CD14-positive monocyte (primary cell): Measurements from ENCODE around the gene INTS15. TPM values are rescaled to one million over a fixed set of nuclear protein-coding genes. Genes with fewer than 3 reads are reported as not detected.

Source experiments
- DNase-seq, 3 donors: peaks; one replicate each; pipeline ENCODE4 v3.0.0-alpha.2; 2011 to 2022
- H2AFZ ChIP-seq: 2 replicates; pipeline ENCODE4 v1.6.0; 2012; ENCODE audit warnings: mild to moderate bottlenecking, low read depth, low read length, inconsistent platforms; ENCODE audit not compliant: insufficient read depth, poor library complexity, severe bottlenecking
- H3K27ac ChIP-seq, 2 donors: 1 replicate in 1 of 2; 2 replicates in 1 of 2; pipeline ENCODE4 v1.5.1; 2012 to 2013; ENCODE audit warnings: low read length in 2 of 2, control low read depth in 1 of 2, inconsistent platforms in 1 of 2, low read depth in 1 of 2, mild to moderate bottlenecking in 1 of 2
- H3K27me3 ChIP-seq, 2 donors: one replicate each; pipeline versions ENCODE4 v1.6.0 to v1.6.1; 2011 to 2013; ENCODE audit warnings: low read length in 2 of 2; ENCODE audit not compliant: control insufficient read depth in 2 of 2, insufficient read depth in 2 of 2
- H3K36me3 ChIP-seq, 2 donors: replicated peaks in 1 of 2; 1 replicate in 1 of 2; 2 replicates in 1 of 2; pipeline versions ENCODE4 v1.5.1 to v1.6.1; 2012 to 2013; ENCODE audit warnings: low read length in 2 of 2, control low read depth in 1 of 2, inconsistent platforms in 1 of 2, mild to moderate bottlenecking in 1 of 2; ENCODE audit not compliant: insufficient read depth in 2 of 2, control insufficient read depth in 1 of 2
- H3K4me1 ChIP-seq, 2 donors: 1 replicate in 1 of 2; 2 replicates in 1 of 2; pipeline versions ENCODE4 v1.5.1 to v1.6.1; 2012 to 2013; ENCODE audit warnings: low read length in 2 of 2, control low read depth in 1 of 2, inconsistent platforms in 1 of 2, mild to moderate bottlenecking in 1 of 2, moderate library complexity in 1 of 2; ENCODE audit not compliant: insufficient read depth in 2 of 2, control insufficient read depth in 1 of 2
- H3K4me2 ChIP-seq: replicated peaks from 2 replicates; pipeline ENCODE3; 2012; ENCODE audit warnings: low read length, moderate library complexity, mild to moderate bottlenecking; ENCODE audit not compliant: poor library complexity, severe bottlenecking; ENCODE audit errors: extremely low read depth
- H3K4me3 ChIP-seq, 3 experiments: fragments of 200-600 bp in 1 of 3; sonication (generic) in 1 of 3; replicated peaks in 1 of 3; 1 replicate in 2 of 3; 2 replicates in 1 of 3; pipeline ENCODE4 v1.5.1; 2011 to 2013; ENCODE audit warnings: low read length in 3 of 3, mild to moderate bottlenecking in 3 of 3, control low read depth in 2 of 3, low read depth in 2 of 3, inconsistent platforms in 1 of 3, moderate library complexity in 1 of 3
- H3K79me2 ChIP-seq: 2 replicates; pipeline ENCODE4 v1.6.0; 2012; ENCODE audit warnings: mild to moderate bottlenecking, control low read depth, inconsistent platforms, low read length, moderate library complexity; ENCODE audit not compliant: insufficient read depth
- H3K9ac ChIP-seq: 2 replicates; pipeline ENCODE4 v1.6.0; 2017; ENCODE audit warnings: low read length, mild to moderate bottlenecking; ENCODE audit not compliant: insufficient read depth, poor library complexity, severe bottlenecking
- H3K9me3 ChIP-seq, 2 donors: replicated peaks in 1 of 2; 1 replicate in 1 of 2; 2 replicates in 1 of 2; pipeline versions ENCODE4 v1.5.1 to v1.6.1; 2012 to 2013; ENCODE audit warnings: low read length in 2 of 2, control low read depth in 1 of 2; ENCODE audit not compliant: control insufficient read depth in 1 of 2, insufficient read depth in 1 of 2
- H4K20me1 ChIP-seq: 2 replicates; pipeline ENCODE4 v1.6.0; 2012; ENCODE audit warnings: mild to moderate bottlenecking, low read length, control low read depth, moderate library complexity; ENCODE audit not compliant: insufficient read depth
- H3K27ac Mint-ChIP-seq, 7 donors: one replicate each; pipeline ENCODE4 v1.8.0; 2020; ENCODE audit warnings: mild to moderate bottlenecking in 7 of 7, mixed read lengths in 7 of 7, moderate library complexity in 6 of 7, inconsistent platforms in 2 of 7
- H3K27me3 Mint-ChIP-seq, 3 donors: one replicate each; pipeline ENCODE4 v1.8.0; 2021 to 2022; ENCODE audit warnings: low read depth in 3 of 3, mild to moderate bottlenecking in 3 of 3, mixed read lengths in 3 of 3, moderate library complexity in 3 of 3, inconsistent platforms in 1 of 3
- H3K36me3 Mint-ChIP-seq, 2 donors: one replicate each; pipeline ENCODE4 v1.8.0; 2020; ENCODE audit warnings: mixed read lengths in 2 of 2, inconsistent platforms in 1 of 2, mild to moderate bottlenecking in 1 of 2
- H3K4me1 Mint-ChIP-seq: one replicate; pipeline ENCODE4 v1.8.0; 2020; ENCODE audit warnings: mild to moderate bottlenecking, mixed read lengths
- H3K4me3 Mint-ChIP-seq, 2 donors: one replicate each; pipeline ENCODE4 v1.8.0; 2020; ENCODE audit warnings: mild to moderate bottlenecking in 2 of 2, mixed read lengths in 2 of 2, moderate library complexity in 1 of 2
- H3K9me3 Mint-ChIP-seq, 7 donors: one replicate each; pipeline ENCODE4 v1.8.0; 2020 to 2022; ENCODE audit warnings: mixed read lengths in 7 of 7, mild to moderate bottlenecking in 6 of 7, moderate library complexity in 6 of 7, inconsistent platforms in 2 of 7
- CTCF ChIP-seq: fragments of 200-600 bp; IDR thresholded peaks from one replicate; pipeline ENCODE4 v1.8.0; 2022; ENCODE audit warnings: antibody characterized with exemption, mild to moderate bottlenecking
- WGBS: methylation state at CpG from one replicate; pipeline ENCODE4 v1.1.5; 2013; ENCODE audit warnings: missing lambda C conversion rate; ENCODE audit not compliant: insufficient coverage; 5-methylcytosine and 5-hydroxymethylcytosine counted together
- intact Hi-C, 2 donors: fragments of 100-400 bp; cut with micrococcal nuclease; formaldehyde crosslinking; loops; one replicate each; pipeline versions ENCODE4 v1.15.0 to v1.15.1; 2023
- polyA plus RNA-seq, 3 donors: library from polyadenylated mRNA; depleted of rRNA in 1 of 3; unstranded in 2 of 3; stranded (reverse) in 1 of 3; fragments of 300-500 nt in 2 of 3; fragments of >200 nt in 1 of 3; fragmentation: Illumina TruSeq in 2 of 3; gene quantifications; 1 replicate in 2 of 3; 2 replicates in 1 of 3; pipeline ENCODE4 v1.2.3, GENCODE V29; 2012 to 2021

INTS15 gene
- polyA plus RNA-seq, 3 donors, result 16.9 to 32.7 (median 17.2) TPM

- Histone ChIP-seq H3K27me3 (peaks cover 0 to under 1% of the 10 kb centered on the region in 2 donors), H3K9me3 (peaks cover 19 to 21% of the 10 kb centered on the region in 2 donors), H3K4me1 (no peaks in the 10 kb centered on the region), H4K20me1 (peaks cover 8% of the 10 kb centered on the region), H3K36me3 (peaks cover 23 to 35% of the 10 kb centered on the region in 2 donors), H3K27ac (no peak overlapping the region), H2AFZ (no peak overlapping the region), H3K4me3 (no peak overlapping the region), H3K79me2 (no peaks in the 10 kb centered on the region), H3K4me2 (no peak overlapping the region), H3K9ac (no peak overlapping the region)
- TF ChIP-seq CTCF, result no peak
- WGBS, result 100% methylated on average over 6 of the region's 9 CpGs
- intact Hi-C loops, result no loop called here
- Mint-ChIP-seq H3K9me3 (peaks cover 14 to 25% (median 22%) of the 10 kb centered on the region in 7 donors), H3K4me1 (peaks cover 3% of the 10 kb centered on the region), H3K36me3 (peaks cover 20 to 26% of the 10 kb centered on the region in 2 donors), H3K27ac (no peak overlapping the region), H3K4me3 (no peak overlapping the region), H3K27me3 (peaks cover 5 to 26% (median 11%) of the 10 kb centered on the region in 3 donors)
- no peak for DNase-seq
Observed at GRCh38 chr7:6656413-6656812, 66.6 kb downstream of the INTS15 start.

Other genes with a start within 250 kb of the INTS15 start
- gene FAM220A, start 241.1 kb upstream of the INTS15 start, polyA plus RNA-seq, result 1 to 10 TPM; 4.0 to 4.9 (median 4.0) TPM
- gene RAC1, start 215.5 kb upstream of the INTS15 start, polyA plus RNA-seq, result 100 to 1,000 TPM; 421 to 652 (median 629) TPM
- 10 to 100 TPM; 15.2 to 47.0 (median 16.4) TPM for gene DAGLB, start 142.1 kb upstream of the INTS15 start, polyA plus RNA-seq
- gene KDELR2, start 105.9 kb upstream of the INTS15 start, polyA plus RNA-seq, result 100 to 1,000 TPM in 1 of 3 donors, 10 to 100 TPM in 2; 30.3 to 103 (median 91.7) TPM
- gene GRID2IP, start 38.6 kb upstream of the INTS15 start, polyA plus RNA-seq, result not detected
- gene ZDHHC4, start 12.6 kb upstream of the INTS15 start, polyA plus RNA-seq, result 10 to 100 TPM; 30.3 to 55.6 (median 52.9) TPM
- under 1 TPM in 1 of 3 donors, not detected in 2; 0.15 TPM for gene ZNF853, start 25.6 kb downstream of the INTS15 start, polyA plus RNA-seq
- 10 to 100 TPM in 1 of 3 donors, 1 to 10 TPM in 1, under 1 TPM in 1; 0.66 to 41.1 (median 1.2) TPM for gene ZNF316, start 47.3 kb downstream of the INTS15 start, polyA plus RNA-seq
- gene ZNF12, start 116.9 kb downstream of the INTS15 start, polyA plus RNA-seq, result 1 to 10 TPM; 4.9 to 8.1 (median 5.7) TPM
- gene RSPH10B2, start 164.1 kb downstream of the INTS15 start, polyA plus RNA-seq, result under 1 TPM in 1 of 3 donors, not detected in 2; 0.03 TPM
- 10 to 100 TPM; 20.4 to 37.7 (median 21.9) TPM for gene CCZ1B, start 236.3 kb downstream of the INTS15 start, polyA plus RNA-seq